Fibroblast of upper back skin (primary cell): Measurements from ENCODE around the gene MYH13.
"Not testable (repeated sequence)": the region's sequence is repeated elsewhere in the genome, so short reads cannot be mapped to it uniquely, and the experiment has no call there.

Experiments used
- DNase-seq: peaks from one replicate; pipeline ENCODE4 v3.0.0-alpha.2; 2013

MYH13 gene

GRCh38 chr17:10295728-10296343, 77.0 kb downstream of the MYH13 start:
- DNase-seq: peak; percentile 80

GRCh38 chr17:10294180-10294579, 78.6 kb downstream of the MYH13 start:
- DNase-seq: no peak

- peak; percentile 89 for DNase-seq
Measured at GRCh38 chr17:10292057-10292937, 80.5 kb downstream of the MYH13 start.

GRCh38 chr17:10291576-10291975, 81.2 kb downstream of the MYH13 start:
- DNase-seq: not testable (repeated sequence)

GRCh38 chr17:10290041-10290440, 82.8 kb downstream of the MYH13 start:
- DNase-seq: peak; percentile 64

- DNase-seq: no peak
Measured at GRCh38 chr17:10286324-10286723, 86.5 kb downstream of the MYH13 start.

- DNase-seq: no peak
Measured at GRCh38 chr17:10285896-10286295, 86.9 kb downstream of the MYH13 start.

- DNase-seq: no peak
Measured at GRCh38 chr17:10280068-10280467, 92.7 kb downstream of the MYH13 start.

GRCh38 chr17:10278218-10278617, 94.6 kb downstream of the MYH13 start:
- no peak for DNase-seq

- DNase-seq: no peak
Measured at GRCh38 chr17:10276436-10276835, 96.4 kb downstream of the MYH13 start.

- no peak for DNase-seq
Measured at GRCh38 chr17:10275418-10275817, 97.4 kb downstream of the MYH13 start.

GRCh38 chr17:10271106-10271562, 101.7 kb downstream of the MYH13 start:
- DNase-seq: peak; percentile 56

- no peak for DNase-seq
Measured at GRCh38 chr17:10270258-10270657, 102.5 kb downstream of the MYH13 start.

GRCh38 chr17:10268005-10268404, 104.8 kb downstream of the MYH13 start:
- DNase-seq: peak; percentile 68

GRCh38 chr17:10266296-10266876, 106.4 kb downstream of the MYH13 start:
- DNase-seq: no peak

GRCh38 chr17:10265100-10265810, 107.6 kb downstream of the MYH13 start:
- peak; percentile 92 for DNase-seq

GRCh38 chr17:10264051-10264450, 108.8 kb downstream of the MYH13 start:
- DNase-seq: no peak

- DNase-seq: no peak
Measured at GRCh38 chr17:10262451-10262850, 110.4 kb downstream of the MYH13 start.

GRCh38 chr17:10261098-10261497, 111.7 kb downstream of the MYH13 start:
- DNase-seq: no peak

- no peak for DNase-seq
Measured at GRCh38 chr17:10251212-10251948, 121.4 kb downstream of the MYH13 start.
